Mesodermal cell (in vitro differentiated cells): ENCODE results near the gene UHRF2.

Experiments
- H3K27ac ChIP-seq: 2 replicates; pipeline ENCODE4 v1.7.0; 2013; ENCODE audit warnings: mild to moderate bottlenecking, low read depth, low read length, moderate library complexity; ENCODE audit not compliant: severe bottlenecking
- H3K36me3 ChIP-seq: 2 replicates; pipeline ENCODE4 v1.7.1; 2013; ENCODE audit warnings: mild to moderate bottlenecking, low read length, moderate library complexity; ENCODE audit not compliant: control insufficient read depth, insufficient read depth
- H3K4me1 ChIP-seq: one replicate; pipeline ENCODE4 v1.7.1; 2013; ENCODE audit warnings: mild to moderate bottlenecking, low read length; ENCODE audit not compliant: insufficient read depth, control insufficient read depth, poor library complexity, severe bottlenecking
- H3K4me3 ChIP-seq: 2 replicates; pipeline ENCODE4 v1.7.0; 2013; ENCODE audit warnings: low read length, control low read depth, mild to moderate bottlenecking; ENCODE audit not compliant: insufficient read depth, poor library complexity, severe bottlenecking; ENCODE audit errors: extremely low read depth
- H3K9me3 ChIP-seq: 2 replicates; pipeline ENCODE4 v1.7.1; 2013; ENCODE audit warnings: mild to moderate bottlenecking, low read length, moderate library complexity; ENCODE audit not compliant: control insufficient read depth
- WGBS, 2 experiments: methylation state at CpG; one replicate each; pipeline ENCODE4 v1.1.5; 2013; ENCODE audit warnings: missing lambda C conversion rate in 2 of 2; ENCODE audit not compliant: insufficient coverage in 2 of 2; 5-methylcytosine and 5-hydroxymethylcytosine counted together

UHRF2 gene

DNA sequence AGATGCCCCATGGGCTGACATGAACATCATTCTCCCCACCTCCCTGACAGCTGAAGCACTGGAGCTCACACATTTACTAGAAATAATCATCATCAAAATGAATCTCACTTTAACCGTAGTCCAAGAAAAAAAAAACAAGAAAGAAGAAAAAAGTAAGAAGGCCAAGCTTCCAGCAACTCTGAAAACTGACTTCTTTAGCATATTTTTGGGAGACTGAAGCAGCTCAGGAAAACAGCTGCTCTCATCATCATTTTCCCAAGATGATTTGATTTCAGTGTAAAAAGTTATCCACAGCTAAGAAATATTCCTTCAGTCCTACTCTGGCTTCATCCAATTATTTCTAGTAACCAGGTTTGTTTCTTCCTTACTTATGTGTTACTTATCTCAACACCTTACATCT, 140.9 kb downstream of the UHRF2 start:
- no peak overlapping the region for H3K4me3 ChIP-seq
- no peaks in the 10 kb centered on the region for H3K9me3 ChIP-seq
- H3K36me3 ChIP-seq: no peaks in the 10 kb centered on the region
- peaks cover 32% of the 10 kb centered on the region for H3K4me1 ChIP-seq
- no CpG with 5 or more reads among the region's 1 CpG for WGBS, 2 experiments
- no peak overlapping the region for H3K27ac ChIP-seq
